H1 (cell line): Measurements from ENCODE around the gene RDH14. TPM values are rescaled to one million over a fixed set of nuclear protein-coding genes. Genes with fewer than 3 reads are reported as not detected.

Experiments used
- CTCF ChIA-PET: fragments of 300-600 bp; sonication (Branson Sonifier 250); formaldehyde crosslinking; loops from one replicate; lab custom pipeline; 2021; ENCODE audit not compliant: partially characterized antibody; lab: Charles Lee
- POLR2A ChIA-PET: fragments of 300-600 bp; sonication (Branson Sonifier 250); formaldehyde crosslinking; loops from one replicate; lab custom pipeline; 2021; ENCODE audit warnings: inconsistent platforms; ENCODE audit not compliant: partially characterized antibody; lab: Charles Lee
- DNase-seq, 2 experiments: peaks; one replicate each; pipeline versions ENCODE4 v3.0.0 to v3.0.0-alpha.2; 2010 to 2022; ENCODE audit warnings: low spot score in 2 of 2, low read depth in 1 of 2, mixed read lengths in 1 of 2
- FAIRE-seq: peaks from 2 replicates; lab custom pipeline; 2011; peaks lifted over from hg19 to GRCh38; lab: Jason Lieb, UNC
- H2AFZ ChIP-seq: 2 replicates; pipeline ENCODE4 v1.8.1; 2012; ENCODE audit warnings: low read length, inconsistent platforms
- H2AK5ac ChIP-seq: 2 replicates; pipeline ENCODE4 v1.6.1; 2013; ENCODE audit warnings: low read depth, low read length
- H2BK120ac ChIP-seq: replicated peaks from 2 replicates; pipeline ENCODE3; 2013; ENCODE audit warnings: low read depth, low read length, inconsistent platforms
- H2BK12ac ChIP-seq: 2 replicates; pipeline ENCODE4 v1.6.1; 2013; ENCODE audit warnings: low read depth, low read length
- H2BK15ac ChIP-seq: 2 replicates; pipeline ENCODE4 v1.6.1; 2013; ENCODE audit warnings: low read length
- H2BK20ac ChIP-seq: 2 replicates; pipeline ENCODE4 v1.6.1; 2013; ENCODE audit warnings: low read length
- H2BK5ac ChIP-seq: 2 replicates; pipeline ENCODE4 v1.6.1; 2013; ENCODE audit warnings: low read depth, low read length
- H3K14ac ChIP-seq: 2 replicates; pipeline ENCODE4 v1.6.1; 2013; ENCODE audit warnings: inconsistent platforms; ENCODE audit not compliant: insufficient read length
- H3K18ac ChIP-seq: 2 replicates; pipeline ENCODE4 v1.6.1; 2013; ENCODE audit warnings: low read length; ENCODE audit errors: extremely low read depth
- H3K23ac ChIP-seq: 2 replicates; pipeline ENCODE4 v1.6.1; 2013; ENCODE audit warnings: inconsistent platforms; ENCODE audit not compliant: insufficient read length
- H3K23me2 ChIP-seq: 2 replicates; pipeline ENCODE4 v1.6.1; 2013; ENCODE audit warnings: low read depth, low read length
- H3K27ac ChIP-seq: 2 replicates; pipeline ENCODE4 v1.6.1; 2011; ENCODE audit warnings: low read depth, low read length, inconsistent platforms
- H3K27me3 ChIP-seq, 4 experiments: replicated peaks in 1 of 4; 1 replicate in 1 of 4; 2 replicates in 3 of 4; pipeline versions ENCODE4 v1.6.1 to v1.8.1; 2011 to 2013; ENCODE audit warnings: low read length in 3 of 4, mild to moderate bottlenecking in 3 of 4, inconsistent platforms in 2 of 4, mixed read lengths in 2 of 4, moderate library complexity in 1 of 4; ENCODE audit not compliant: control insufficient read depth in 3 of 4, insufficient read depth in 3 of 4; ENCODE audit errors: extremely low read depth in 1 of 4
- H3K36me3 ChIP-seq, 4 experiments: 2 replicates each; pipeline versions ENCODE4 v1.6.1 to v1.8.1; 2011 to 2013; ENCODE audit warnings: mild to moderate bottlenecking in 4 of 4, low read length in 3 of 4, moderate library complexity in 2 of 4, control low read depth in 1 of 4, inconsistent platforms in 1 of 4; ENCODE audit not compliant: insufficient read depth in 4 of 4, control insufficient read depth in 2 of 4
- H3K4ac ChIP-seq: replicated peaks from 2 replicates; pipeline ENCODE3; 2013; ENCODE audit warnings: low read length, low read depth, mixed read lengths, inconsistent platforms; ENCODE audit not compliant: insufficient read length
- H3K4me1 ChIP-seq, 4 experiments: replicated peaks in 1 of 4; 1 replicate in 1 of 4; 2 replicates in 3 of 4; pipeline versions ENCODE4 v1.6.1 to v1.8.1; 2011 to 2013; ENCODE audit warnings: low read length in 3 of 4, inconsistent platforms in 2 of 4, mixed read lengths in 1 of 4; ENCODE audit not compliant: insufficient read depth in 4 of 4, control insufficient read depth in 3 of 4
- H3K4me2 ChIP-seq, 2 experiments: 2 replicates each; pipeline versions ENCODE4 v1.6.1 to v1.8.1; 2011 to 2013; ENCODE audit warnings: low read depth in 2 of 2, low read length in 2 of 2, control low read depth in 1 of 2, inconsistent platforms in 1 of 2, mild to moderate bottlenecking in 1 of 2; ENCODE audit not compliant: insufficient read depth in 1 of 2
- H3K4me3 ChIP-seq, 4 experiments: fragments of 200-600, 300-600 bp in 1 of 4; sonication (generic), shearing (Covaris generic), sonication (Bioruptor Twin) in 1 of 4; 2 replicates each; pipeline versions ENCODE4 v1.5.1 to v1.8.1; 2011 to 2016; ENCODE audit warnings: low read length in 4 of 4, low read depth in 3 of 4, control low read depth in 2 of 4, inconsistent platforms in 2 of 4, mild to moderate bottlenecking in 2 of 4, mixed read lengths in 1 of 4, moderate library complexity in 1 of 4; ENCODE audit not compliant: insufficient read depth in 2 of 4; ENCODE audit errors: extremely low read depth in 1 of 4
- H3K56ac ChIP-seq: replicated peaks from 2 replicates; pipeline ENCODE3; 2013; ENCODE audit warnings: low read depth, mild to moderate bottlenecking, mixed read lengths, low read length, inconsistent platforms; ENCODE audit not compliant: insufficient read length
- H3K79me1 ChIP-seq: 2 replicates; pipeline ENCODE4 v1.6.1; 2013; ENCODE audit warnings: low read depth, low read length, control low read depth
- H3K79me2 ChIP-seq, 2 experiments: 2 replicates each; pipeline versions ENCODE4 v1.6.1 to v1.8.1; 2012 to 2013; ENCODE audit warnings: low read length in 2 of 2, mild to moderate bottlenecking in 2 of 2, inconsistent platforms in 1 of 2; ENCODE audit not compliant: insufficient read depth in 2 of 2, control insufficient read depth in 1 of 2
- H3K9ac ChIP-seq, 4 experiments: replicated peaks in 1 of 4; 1 replicate in 1 of 4; 2 replicates in 3 of 4; pipeline versions ENCODE4 v1.6.1 to v1.8.1; 2011 to 2013; ENCODE audit warnings: low read depth in 3 of 4, low read length in 3 of 4, control low read depth in 2 of 4, mild to moderate bottlenecking in 2 of 4, moderate library complexity in 2 of 4, inconsistent platforms in 1 of 4; ENCODE audit errors: extremely low read depth in 1 of 4
- H3K9me3 ChIP-seq, 2 experiments: 2 replicates each; pipeline versions ENCODE4 v1.6.1 to v1.8.1; 2012 to 2013; ENCODE audit warnings: mild to moderate bottlenecking in 2 of 2, moderate library complexity in 2 of 2, control low read depth in 1 of 2, inconsistent platforms in 1 of 2, low read depth in 1 of 2, low read length in 1 of 2, mixed read lengths in 1 of 2; ENCODE audit not compliant: insufficient read depth in 2 of 2
- H4K20me1 ChIP-seq, 2 experiments: replicated peaks in 1 of 2; 2 replicates each; pipeline versions ENCODE3 to v1.8.1; 2011 to 2013; ENCODE audit warnings: inconsistent platforms in 2 of 2, low read length in 2 of 2, mild to moderate bottlenecking in 1 of 2; ENCODE audit not compliant: insufficient read depth in 2 of 2, control insufficient read depth in 1 of 2
- H4K5ac ChIP-seq: 2 replicates; pipeline ENCODE4 v1.6.1; 2013; ENCODE audit warnings: low read length, low read depth, mixed read lengths, inconsistent platforms; ENCODE audit not compliant: insufficient read length
- H4K8ac ChIP-seq: 2 replicates; pipeline ENCODE4 v1.8.0; 2013; ENCODE audit warnings: mild to moderate bottlenecking, moderate library complexity, low read length, inconsistent platforms; ENCODE audit not compliant: insufficient read depth; ENCODE audit errors: extremely low read depth
- H4K91ac ChIP-seq: replicated peaks from 2 replicates; pipeline ENCODE3; 2013; ENCODE audit warnings: low read length, mixed read lengths, inconsistent platforms; ENCODE audit not compliant: insufficient read length
- GABPA ChIP-seq: IDR thresholded peaks from 2 replicates; pipeline ENCODE4 v1.6.1; 2011; ENCODE audit warnings: mild to moderate bottlenecking, low read length, moderate library complexity, borderline replicate concordance; ENCODE audit not compliant: insufficient read depth
- JUND ChIP-seq: IDR thresholded peaks from 2 replicates; pipeline ENCODE4 v1.6.1; 2011; ENCODE audit warnings: mild to moderate bottlenecking, improper control_type of control experiment, low read length
- SAP30 ChIP-seq: fragments of 300-600 bp; sonication (generic); IDR thresholded peaks from 2 replicates; pipeline ENCODE4 v1.7.1; 2012; ENCODE audit warnings: low read length, moderate library complexity, mild to moderate bottlenecking, inconsistent platforms; ENCODE audit not compliant: insufficient read depth, insufficient replicate concordance
- SP2 ChIP-seq: IDR thresholded peaks from 2 replicates; pipeline ENCODE4 v1.6.1; 2012; ENCODE audit warnings: mild to moderate bottlenecking, low read length, inconsistent platforms
- WGBS, 2 experiments: shearing (Covaris generic) in 1 of 2; methylation state at CpG; one replicate each; pipeline versions ENCODE4 v1.1.6 to v1.1.7; 2013 to 2015; ENCODE audit warnings: low lambda C conversion rate in 2 of 2, mixed read lengths in 2 of 2, inconsistent platforms in 1 of 2, low coverage in 1 of 2, missing lambda C conversion rate in 1 of 2; ENCODE audit not compliant: insufficient replicate concordance in 2 of 2, insufficient coverage in 1 of 2, insufficient read length in 1 of 2; ENCODE audit errors: extremely low coverage in 1 of 2, missing lambda C conversion rate in 1 of 2; 5-methylcytosine and 5-hydroxymethylcytosine counted together
- polyA plus RNA-seq, 7 experiments: library from polyadenylated mRNA; depleted of rRNA in 3 of 7; stranded (reverse) in 5 of 7; unstranded in 2 of 7; fragments of >200 nt in 5 of 7; fragments of 200-250 nt in 2 of 7; gene quantifications; 1 replicate in 5 of 7; 2 replicates in 1 of 7; 4 replicates in 1 of 7; pipeline versions ENCODE4 v1.2.1 to v1.2.3, GENCODE V29; 2011 to 2013; ENCODE audit warnings: missing spikeins in 2 of 7, mixed read lengths in 2 of 7
- total RNA-seq: library from RNA; stranded (reverse); fragmentation: NEBNext Ultra II Directional; extraction: Animal tissue kit (Norgen Biotek cat#: 25700); gene quantifications from 2 replicates; pipeline ENCODE4 v1.2.1, GENCODE V29; 2021
- TF ChIP-seq, protein P1 (sequence below): IDR thresholded peaks from 2 replicates; pipeline ENCODE4 v1.6.1; 2011; ENCODE audit warnings: low read depth, mild to moderate bottlenecking, low read length; ENCODE audit not compliant: insufficient read depth
- TF ChIP-seq, protein P2 (sequence below): IDR thresholded peaks from 2 replicates; pipeline ENCODE4 v1.6.1; 2012; ENCODE audit warnings: low read length, inconsistent platforms

Gene RDH14
- total and polyA plus RNA-seq, 2 of the 8 experiments (the other 6 are each of a cell fraction or from before 2014, with no cell fraction given): 14.7 to 23.6 TPM

GRCh38 chr2:18597618-18598017 is 37.2 kb upstream of the RDH14 start:
- Histone ChIP-seq H2BK15ac (no peak overlapping the region), H3K4me2 (no peak overlapping the region), H4K8ac (no peak overlapping the region), H2AFZ (no peak overlapping the region), H3K27ac (no peak overlapping the region), H2BK120ac (no peak overlapping the region), H3K9me3 (no peaks in the 10 kb centered on the region)
- TF ChIP-seq JUND (no peak), SAP30 (no peak), SP2 (no peak), GABPA (no peak)
- TF ChIP-seq, protein P1, sequence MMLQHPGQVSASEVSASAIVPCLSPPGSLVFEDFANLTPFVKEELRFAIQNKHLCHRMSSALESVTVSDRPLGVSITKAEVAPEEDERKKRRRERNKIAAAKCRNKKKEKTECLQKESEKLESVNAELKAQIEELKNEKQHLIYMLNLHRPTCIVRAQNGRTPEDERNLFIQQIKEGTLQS: no peak
- TF ChIP-seq, protein P2, sequence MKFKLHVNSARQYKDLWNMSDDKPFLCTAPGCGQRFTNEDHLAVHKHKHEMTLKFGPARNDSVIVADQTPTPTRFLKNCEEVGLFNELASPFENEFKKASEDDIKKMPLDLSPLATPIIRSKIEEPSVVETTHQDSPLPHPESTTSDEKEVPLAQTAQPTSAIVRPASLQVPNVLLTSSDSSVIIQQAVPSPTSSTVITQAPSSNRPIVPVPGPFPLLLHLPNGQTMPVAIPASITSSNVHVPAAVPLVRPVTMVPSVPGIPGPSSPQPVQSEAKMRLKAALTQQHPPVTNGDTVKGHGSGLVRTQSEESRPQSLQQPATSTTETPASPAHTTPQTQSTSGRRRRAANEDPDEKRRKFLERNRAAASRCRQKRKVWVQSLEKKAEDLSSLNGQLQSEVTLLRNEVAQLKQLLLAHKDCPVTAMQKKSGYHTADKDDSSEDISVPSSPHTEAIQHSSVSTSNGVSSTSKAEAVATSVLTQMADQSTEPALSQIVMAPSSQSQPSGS: no peak
- TF ChIP-seq, all 59 proteins: peak for 0
- no peak overlapping the region for H3K14ac ChIP-seq
- no peak overlapping the region for H3K9ac ChIP-seq
- H3K23ac ChIP-seq: no peak overlapping the region
- H3K79me1 ChIP-seq: no peaks in the 10 kb centered on the region
- 89% methylated on average over 5 of the region's 5 CpGs; no CpG with 5 or more reads in 1 of the 2 experiments for WGBS, 2 experiments
- H3K4ac ChIP-seq: no peak overlapping the region
- H2BK5ac ChIP-seq: no peak overlapping the region
- no peak for DNase-seq
- ChIA-PET POLR2A (no interaction called here), CTCF (interaction anchor here (1.2 kb wide), 2 partner anchors 14 to 72 kb away, joined by 3 read pairs; no protein-coding TSS in a partner anchor)
- no peaks in the 10 kb centered on the region for H3K27me3 ChIP-seq
- no peak overlapping the region for H4K91ac ChIP-seq
- H3K23me2 ChIP-seq: no peaks in the 10 kb centered on the region
- no peak overlapping the region for H3K4me3 ChIP-seq
- H2BK20ac ChIP-seq: no peak overlapping the region
- no peak overlapping the region for H3K18ac ChIP-seq
- H2AK5ac ChIP-seq: no peak overlapping the region
- no peak overlapping the region for H2BK12ac ChIP-seq
- no peaks in the 10 kb centered on the region for H3K4me1 ChIP-seq
- H4K5ac ChIP-seq: no peak overlapping the region
- H4K20me1 ChIP-seq: no peaks in the 10 kb centered on the region
- no peaks in the 10 kb centered on the region for H3K36me3 ChIP-seq
- H3K79me2 ChIP-seq: no peaks in the 10 kb centered on the region
- no peak overlapping the region for H3K56ac ChIP-seq
- FAIRE-seq: no peak
